Mucosa of descending colon (tissue), 3 donors: ENCODE data around the gene TEN1. TPM values are rescaled to one million over a fixed set of nuclear protein-coding genes. Genes with fewer than 3 reads are reported as not detected.

Experiments
- ATAC-seq: fragments of 200-7000 bp; cut with Tn5 transposase; one replicate; pipeline ENCODE4 v1.9.1; 2020; ENCODE audit warnings: mild to moderate bottlenecking, moderate library complexity
- DNase-seq, 3 donors: peaks; one replicate each; pipeline ENCODE4 v3.0.0-alpha.2; 2020
- H3K36me3 ChIP-seq: fragments of 200-600 bp; one replicate; pipeline ENCODE4 v1.8.0; 2021; ENCODE audit warnings: low read depth, mild to moderate bottlenecking
- H3K4me1 ChIP-seq: fragments of 200-600 bp; one replicate; pipeline ENCODE4 v1.8.0; 2021; ENCODE audit warnings: low read depth, mild to moderate bottlenecking
- H3K4me3 ChIP-seq: fragments of 200-600 bp; one replicate; pipeline ENCODE4 v1.8.0; 2021; ENCODE audit warnings: mild to moderate bottlenecking
- H3K9me3 ChIP-seq: fragments of 200-600 bp; one replicate; pipeline ENCODE4 v1.8.0; 2021; ENCODE audit warnings: mild to moderate bottlenecking
- CTCF ChIP-seq: fragments of 200-600 bp; IDR thresholded peaks from one replicate; pipeline ENCODE4 v1.8.0; 2022; ENCODE audit warnings: antibody characterized with exemption, mild to moderate bottlenecking
- intact Hi-C, 2 donors: fragments of 100-400 bp; cut with DNase I in 1 of 2; cut with micrococcal nuclease in 1 of 2; formaldehyde crosslinking; loops; one replicate each; pipeline versions ENCODE4 v1.11.0 to v1.11.1; 2022; cut with DNase I, micrococcal nuclease
- total RNA-seq, 3 donors: library from RNA; stranded (reverse); fragmentation: NEBNext Ultra II Directional in 2 of 3; extraction: Animal tissue kit (Norgen Biotek cat#: 25700) in 2 of 3; gene quantifications; one replicate each; pipeline versions ENCODE4 v1.2.1 to v1.2.4, GENCODE V29; 2021 to 2023
- donor health status: DM: no; HTN: no; CAD: no; lungs with moderate emphysema.
- donor health status: DM: no; HTN: no; CAD: no.
- donor health status: DM: no; HTN: yes; CAD: no.

The TEN1 gene
- total RNA-seq, 3 donors from 2014 or later: 16.1 to 36.4 (median 23.1) TPM

- peak; percentile 40 for TF ChIP-seq CTCF
- Histone ChIP-seq H3K36me3 (no peaks in the 10 kb centered on the region), H3K9me3 (no peaks in the 10 kb centered on the region), H3K4me1 (peaks cover 18% of the 10 kb centered on the region), H3K4me3 (no peak overlapping the region)
- intact Hi-C loops: loop anchor here (10.0 kb wide), 1 partner anchor 101 kb away; the partner anchor contains the start of gene MRPL38 (in 2 of the 2)
- peak; percentile 75 for ATAC-seq
- DNase-seq: peak; percentile 66 to 94 (median 82)
Observed at GRCh38 chr17:76005263-76006149, 26.5 kb downstream of the TEN1 start.

DNA sequence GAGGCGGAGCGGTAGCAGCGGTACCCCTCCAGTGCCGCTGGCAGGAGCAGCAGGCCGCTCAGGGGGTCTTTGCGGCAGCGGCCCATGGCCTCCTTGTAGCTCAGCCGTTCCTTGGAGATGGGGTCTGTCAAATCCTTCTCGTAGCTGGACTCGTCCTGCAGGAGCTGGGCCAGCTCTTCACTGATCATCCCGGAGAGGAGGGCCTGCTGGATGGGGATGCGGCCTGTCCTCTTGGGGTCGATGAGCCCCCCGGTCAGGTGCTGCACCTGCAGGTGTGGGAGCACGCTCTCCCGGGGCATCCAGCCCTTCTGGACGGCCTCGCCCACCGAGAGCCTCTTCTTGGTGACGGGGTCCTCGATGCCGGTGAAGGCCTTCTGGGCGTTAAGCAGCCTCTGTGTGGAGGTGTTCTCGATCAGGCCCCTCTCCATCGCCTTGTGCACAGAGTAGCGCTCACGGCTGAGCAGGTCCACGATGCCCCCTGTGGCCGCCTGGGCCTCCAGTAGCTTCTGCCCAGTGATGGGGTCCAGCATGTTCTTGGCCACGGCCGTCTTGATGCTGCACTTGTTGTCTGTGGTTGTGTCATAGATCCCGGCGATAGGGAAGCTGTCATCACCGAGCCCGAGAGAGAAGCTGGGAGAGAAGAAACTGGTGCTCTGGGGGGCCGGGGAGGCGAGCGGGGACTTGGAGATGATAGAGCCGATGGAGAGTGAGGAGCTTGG, 28.2 kb downstream of the TEN1 start:
- Histone ChIP-seq H3K4me1 (peaks cover 6% of the 10 kb centered on the region), H3K9me3 (no peaks in the 10 kb centered on the region), H3K4me3 (no peak overlapping the region), H3K36me3 (no peaks in the 10 kb centered on the region)
- no peak for TF ChIP-seq CTCF
- intact Hi-C loops: loop anchor here (10.0 kb wide), 1 partner anchor 102 kb away; the partner anchor contains the start of gene MRPL38 (in 2 of the 2)
- ATAC-seq (no peak), DNase-seq (no peak)

DNA sequence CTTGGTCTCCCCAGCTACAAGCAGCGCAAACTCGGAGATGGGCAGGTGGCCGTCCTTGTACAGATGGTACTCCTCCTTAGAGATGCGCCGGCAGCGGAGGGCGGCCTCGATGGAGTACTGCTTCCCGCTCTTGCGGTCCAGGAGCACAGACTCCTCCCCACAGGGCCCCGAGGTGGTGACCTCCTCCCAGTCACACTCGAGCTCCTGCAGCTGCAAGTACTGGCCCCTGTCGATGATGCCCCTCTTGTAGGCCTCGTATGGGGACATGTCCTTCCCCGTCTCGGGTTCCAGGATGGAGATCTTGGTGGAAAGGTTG, 28.8 kb downstream of the TEN1 start:
- DNase-seq: no peak
- no peak for ATAC-seq
- intact Hi-C loops: loop anchor here (10.0 kb wide), 1 partner anchor 103 kb away; the partner anchor contains the start of gene MRPL38 (in 2 of the 2)
- H3K4me1 ChIP-seq: peaks cover 6% of the 10 kb centered on the region
- TF ChIP-seq CTCF: no peak
- no peaks in the 10 kb centered on the region for H3K9me3 ChIP-seq
- H3K4me3 ChIP-seq: no peak overlapping the region
- H3K36me3 ChIP-seq: no peaks in the 10 kb centered on the region

DNA sequence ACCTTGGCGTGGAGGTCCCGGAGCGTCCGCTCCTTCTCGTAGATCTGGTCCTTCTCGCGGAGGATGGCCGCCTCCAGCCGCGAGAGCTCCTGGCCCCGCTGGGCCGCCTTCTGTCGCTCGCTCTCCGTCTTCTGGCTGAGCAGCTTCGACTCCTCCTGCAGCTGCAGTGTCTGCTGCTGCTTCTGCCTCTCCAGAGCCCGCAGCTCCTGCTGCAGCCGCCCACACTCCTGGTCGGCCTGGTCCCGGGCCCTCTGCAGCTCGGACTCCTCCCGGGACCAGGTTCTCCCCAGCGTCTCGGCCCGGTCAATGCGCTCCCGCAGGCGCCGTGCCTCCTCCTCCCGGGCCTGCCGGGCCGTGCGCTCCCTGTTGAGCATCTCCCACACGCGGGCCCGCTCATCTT, 29.2 kb downstream of the TEN1 start:
- ATAC-seq (no peak), DNase-seq (no peak)
- Histone ChIP-seq H3K9me3 (no peaks in the 10 kb centered on the region), H3K36me3 (no peaks in the 10 kb centered on the region), H3K4me3 (no peak overlapping the region), H3K4me1 (peaks cover 6% of the 10 kb centered on the region)
- TF ChIP-seq CTCF: no peak
- intact Hi-C loops: loop anchor here (10.0 kb wide), 1 partner anchor 103 kb away; the partner anchor contains the start of gene MRPL38 (in 2 of the 2)

DNA sequence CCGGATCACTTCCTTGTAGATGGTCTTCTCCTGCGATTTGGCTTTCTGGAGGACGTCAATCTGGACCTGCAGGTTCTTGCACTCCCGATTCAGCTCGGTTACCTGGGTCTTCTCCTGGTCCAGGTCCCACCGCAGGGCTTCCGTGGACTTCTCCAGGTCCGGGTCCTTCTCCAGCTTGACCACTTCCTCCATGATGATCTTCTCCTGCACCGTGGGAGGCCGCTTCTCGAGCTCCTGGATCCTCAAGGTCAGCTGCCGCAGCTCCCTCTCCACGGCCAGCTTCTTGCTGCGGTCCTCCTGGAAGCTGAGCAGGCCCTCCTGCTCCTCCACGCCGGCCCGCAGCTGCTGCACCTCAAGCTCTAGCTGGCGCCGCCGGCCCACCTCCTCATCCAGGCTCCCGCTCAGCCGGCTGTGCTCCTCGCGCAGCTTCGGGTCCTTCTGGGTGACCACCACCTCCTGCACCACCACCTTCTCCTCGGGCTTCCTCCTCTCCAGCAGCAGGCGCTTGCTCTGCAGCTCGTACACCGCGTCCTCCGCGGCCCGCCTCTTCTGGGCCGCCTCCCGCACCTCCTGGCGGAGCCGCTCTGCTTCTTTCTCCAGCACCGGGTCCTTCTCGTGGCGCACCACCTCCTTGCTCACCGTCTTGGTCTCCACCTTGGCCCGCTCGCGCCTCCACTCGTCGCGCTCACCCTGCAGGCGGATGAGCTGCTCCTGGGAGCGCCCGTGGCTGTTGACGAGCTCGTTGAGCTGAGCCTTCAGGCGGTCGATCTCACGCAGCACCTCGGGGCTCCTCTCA, 29.8 kb downstream of the TEN1 start:
- intact Hi-C loops: loop anchor here (10.0 kb wide), 1 partner anchor 104 kb away; the partner anchor contains the start of gene MRPL38 (in 2 of the 2)
- peaks cover 6% of the 10 kb centered on the region for H3K4me1 ChIP-seq
- H3K4me3 ChIP-seq: no peak overlapping the region
- H3K36me3 ChIP-seq: no peaks in the 10 kb centered on the region
- TF ChIP-seq CTCF: no peak
- ATAC-seq (no peak), DNase-seq (peak in 1 of 3 donors; percentile 50)
- H3K9me3 ChIP-seq: no peaks in the 10 kb centered on the region
